SK-N-SH (cell line): ENCODE measurements around the gene INS. TPM values are rescaled to one million over a fixed set of nuclear protein-coding genes. Genes with fewer than 3 reads are reported as not detected.

ENCODE experiments used
- CTCF ChIA-PET: fragments of 300-600, 350-600 bp; formaldehyde crosslinking; extraction: SDS; loops from one replicate; lab custom pipeline; 2021; lab: Yijun Ruan, JAX
- POLR2A ChIA-PET: fragments of 350-600 bp; sonication (Branson Sonifier 250); formaldehyde crosslinking; extraction: SDS; loops from one replicate; lab custom pipeline; 2020; ENCODE audit warnings: antibody characterized with exemption, inconsistent platforms; lab: Yijun Ruan, JAX
- DNase-seq: peaks from one replicate; pipeline ENCODE4 v3.0.0; 2012
- H2AFZ ChIP-seq: fragments of 200-600 bp; sonication (generic); 2 replicates; pipeline ENCODE4 v1.8.1; 2016; ENCODE audit warnings: antibody characterized with exemption, mild to moderate bottlenecking, low read depth
- H3F3A ChIP-seq: fragments of 200-600 bp; sonication (generic); replicated peaks from 2 replicates; pipeline ENCODE3; 2016; ENCODE audit warnings: antibody characterized with exemption, mild to moderate bottlenecking; ENCODE audit not compliant: insufficient read depth
- H3K27ac ChIP-seq, 2 experiments: fragments of 200-500 bp in 1 of 2; fragments of 200-600 bp in 1 of 2; sonication (Bioruptor generic) in 1 of 2; sonication (generic), shearing (Covaris generic) in 1 of 2; 2 replicates each; pipeline versions ENCODE4 v1.5.1 to v1.6.1; 2014 to 2016; ENCODE audit warnings: low read depth in 2 of 2, inconsistent platforms in 1 of 2, low read length in 1 of 2, mild to moderate bottlenecking in 1 of 2, mixed read lengths in 1 of 2
- H3K27me3 ChIP-seq: fragments of 200-600 bp; sonication (generic), shearing (Covaris generic); 2 replicates; pipeline ENCODE4 v1.6.1; 2016; ENCODE audit warnings: mixed run types; ENCODE audit not compliant: insufficient read depth
- H3K36me3 ChIP-seq, 2 experiments: fragments of 200-500 bp in 1 of 2; fragments of 200-600 bp in 1 of 2; sonication (Bioruptor generic) in 1 of 2; sonication (generic) in 1 of 2; replicated peaks in 1 of 2; 2 replicates each; pipeline versions ENCODE3 to v1.5.1; 2014 to 2016; ENCODE audit warnings: low read length in 1 of 2, mild to moderate bottlenecking in 1 of 2; ENCODE audit not compliant: insufficient read depth in 2 of 2, control insufficient read depth in 1 of 2
- H3K4me1 ChIP-seq, 2 experiments: fragments of 200-500 bp in 1 of 2; fragments of 200-600 bp in 1 of 2; sonication (Bioruptor generic) in 1 of 2; sonication (generic), shearing (Covaris generic) in 1 of 2; 2 replicates each; pipeline versions ENCODE4 v1.5.1 to v1.6.1; 2014 to 2016; ENCODE audit warnings: low read depth in 1 of 2, low read length in 1 of 2, mixed run types in 1 of 2; ENCODE audit not compliant: insufficient read depth in 2 of 2, control insufficient read depth in 1 of 2
- H3K4me2 ChIP-seq: fragments of 200-600 bp; sonication (generic), shearing (Covaris generic); 2 replicates; pipeline ENCODE4 v1.6.1; 2017; ENCODE audit warnings: mixed run types
- H3K4me3 ChIP-seq, 2 experiments: fragments of 200-500 bp in 1 of 2; fragments of 200-600 bp in 1 of 2; sonication (Bioruptor generic) in 1 of 2; sonication (generic), shearing (Covaris generic) in 1 of 2; 2 replicates each; pipeline versions ENCODE4 v1.5.1 to v1.8.1; 2014 to 2016; ENCODE audit warnings: low read depth in 2 of 2, inconsistent platforms in 1 of 2, low read length in 1 of 2, mild to moderate bottlenecking in 1 of 2, mixed read lengths in 1 of 2, moderate library complexity in 1 of 2
- H3K79me2 ChIP-seq: fragments of 200-600 bp; sonication (generic); 2 replicates; pipeline ENCODE4 v1.8.1; 2017; ENCODE audit warnings: mild to moderate bottlenecking; ENCODE audit not compliant: insufficient read depth
- H3K9ac ChIP-seq: fragments of 200-600 bp; sonication (generic); 2 replicates; pipeline ENCODE4 v1.6.1; 2017; ENCODE audit warnings: mixed run types
- H3K9me2 ChIP-seq: fragments of 200-600 bp; sonication (generic); 2 replicates; pipeline ENCODE4 v1.6.1; 2017; ENCODE audit warnings: mixed run types
- H3K9me3 ChIP-seq: fragments of 200-600 bp; sonication (generic); 2 replicates; pipeline ENCODE4 v1.6.1; 2017; ENCODE audit warnings: mixed run types, mild to moderate bottlenecking, moderate library complexity
- H4K20me1 ChIP-seq: fragments of 200-600 bp; sonication (generic); 2 replicates; pipeline ENCODE4 v1.6.1; 2017; ENCODE audit warnings: mild to moderate bottlenecking, mixed run types; ENCODE audit not compliant: insufficient read depth
- CHD2 ChIP-seq: fragments of 150-350 bp; IDR thresholded peaks from 2 replicates; pipeline ENCODE4 v1.6.1; 2018; ENCODE audit warnings: low read length; ENCODE audit not compliant: partially characterized antibody
- ELF1 ChIP-seq: IDR thresholded peaks from 2 replicates; pipeline ENCODE4 v1.4.0; 2012
- EP300 ChIP-seq, 2 experiments: IDR thresholded peaks; 2 replicates each; pipeline versions ENCODE4 v1.4.0 to v1.6.1; 2012; ENCODE audit warnings: borderline replicate concordance in 1 of 2, low read depth in 1 of 2, low read length in 1 of 2
- FOSL2 ChIP-seq: IDR thresholded peaks from 2 replicates; pipeline ENCODE4 v1.4.0; 2012; ENCODE audit warnings: low read depth, mild to moderate bottlenecking, moderate library complexity, borderline replicate concordance
- GABPA ChIP-seq: IDR thresholded peaks from 2 replicates; pipeline ENCODE4 v1.4.0; 2012; ENCODE audit warnings: low read depth, mild to moderate bottlenecking
- GATA2 ChIP-seq: sonication (generic); formaldehyde crosslinking; IDR thresholded peaks from 2 replicates; pipeline ENCODE4 v1.5.0; 2020; ENCODE audit warnings: mild to moderate bottlenecking, missing genetic modification reagents
- JUND ChIP-seq: IDR thresholded peaks from 2 replicates; pipeline ENCODE4 v1.4.0; 2012
- MXI1 ChIP-seq: IDR thresholded peaks from 2 replicates; pipeline ENCODE4 v1.6.1; 2012; ENCODE audit warnings: mild to moderate bottlenecking, low read depth, low read length, improper control_type of control experiment
- NFIC ChIP-seq: IDR thresholded peaks from 2 replicates; pipeline ENCODE4 v1.4.0; 2012; ENCODE audit warnings: borderline replicate concordance
- POLR2AphosphoS5 ChIP-seq: IDR thresholded peaks from 2 replicates; pipeline ENCODE4 v1.6.1; 2012; ENCODE audit warnings: low read depth, low read length
- RCOR1 ChIP-seq: fragments of 150-350 bp; IDR thresholded peaks from 2 replicates; pipeline ENCODE4 v1.6.1; 2017; ENCODE audit warnings: antibody characterized with exemption, low read length
- RFX5 ChIP-seq: IDR thresholded peaks from 2 replicates; pipeline ENCODE4 v1.6.1; 2012; ENCODE audit warnings: mild to moderate bottlenecking, improper control_type of control experiment, low read length
- RXRA ChIP-seq: IDR thresholded peaks from 2 replicates; pipeline ENCODE4 v1.4.0; 2012; ENCODE audit warnings: low read depth, mild to moderate bottlenecking, borderline replicate concordance
- SMC3 ChIP-seq: IDR thresholded peaks from 2 replicates; pipeline ENCODE4 v1.6.1; 2012; ENCODE audit warnings: low read depth, low read length, improper control_type of control experiment
- TAF1 ChIP-seq: IDR thresholded peaks from 2 replicates; pipeline ENCODE4 v1.6.1; 2012; ENCODE audit warnings: low read depth, mild to moderate bottlenecking, low read length, moderate library complexity, borderline replicate concordance
- YY1 ChIP-seq: IDR thresholded peaks from 2 replicates; pipeline ENCODE4 v1.4.0; 2012; ENCODE audit warnings: low read depth, mild to moderate bottlenecking
- WGBS: methylation state at CpG from one replicate; pipeline ENCODE4 v1.1.6; 2017; ENCODE audit warnings: low lambda C conversion rate; 5-methylcytosine and 5-hydroxymethylcytosine counted together
- polyA plus RNA-seq, 3 experiments: library from polyadenylated mRNA; depleted of rRNA; stranded (reverse); fragments of >200 nt; gene quantifications; 2 replicates each; pipeline ENCODE4 v1.2.3, GENCODE V29; 2012
- TF ChIP-seq, protein P1 (sequence below): fragments of 200-600 bp; sonication (generic); IDR thresholded peaks from 2 replicates; pipeline ENCODE4 v1.6.1; 2017; ENCODE audit warnings: antibody characterized with exemption, mild to moderate bottlenecking, moderate library complexity
- TF ChIP-seq, protein P2 (sequence below): IDR thresholded peaks from 2 replicates; pipeline ENCODE4 v1.6.1; 2012; ENCODE audit warnings: mild to moderate bottlenecking, low read depth, low read length, moderate library complexity
- TF ChIP-seq, protein P3 (sequence below): fragments of 150-350 bp; IDR thresholded peaks from 2 replicates; pipeline ENCODE4 v1.6.1; 2017; ENCODE audit warnings: antibody characterized with exemption, low read length, low read depth, borderline replicate concordance
- TF ChIP-seq, protein P4 (sequence below): IDR thresholded peaks from 2 replicates; pipeline ENCODE4 v1.4.0; 2012; ENCODE audit warnings: low read depth, borderline replicate concordance

The INS gene
- polyA plus RNA-seq, 1 of the 3 experiments (the other 2 are of a cell fraction) = not detected

DNA sequence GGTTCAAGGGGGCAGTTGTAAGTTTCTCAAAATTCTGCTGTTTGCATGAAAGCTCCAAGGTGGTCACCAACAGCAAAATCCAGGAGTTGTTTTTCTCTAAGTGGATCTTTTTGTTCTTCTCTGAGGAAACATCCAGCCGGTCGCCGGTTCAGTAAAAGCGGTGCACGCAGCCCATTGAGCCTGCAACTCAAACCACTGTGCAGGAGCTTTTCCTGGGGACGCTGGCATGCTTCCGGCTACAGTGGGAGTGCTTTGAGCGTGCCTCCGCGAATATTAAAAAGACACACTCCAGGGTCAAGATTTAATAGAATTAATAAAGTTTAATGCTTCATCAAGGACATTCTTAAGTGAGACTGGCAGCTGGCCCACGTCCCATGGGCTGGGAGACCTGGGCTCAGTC lies 47.2 kb downstream of the INS start:
- ChIA-PET CTCF (interaction anchor here (1.3 to 1.6 kb wide), 2 partner anchors 37 to 38 kb away, joined by 3 to 4 read pairs; no protein-coding TSS in a partner anchor), POLR2A (no interaction called here)
- TF ChIP-seq JUND (no peak), EP300 (IDR thresholded peaks at IDR 0.05; ENCODE audit: borderline replicate concordance in 1 of 2, low read depth in 1 of 2, low read length in 1 of 2) (no peak), GABPA (no peak), SMC3 (no peak), RFX5 (no peak), RXRA (no peak), RCOR1 (no peak), CHD2 (no peak), POLR2AphosphoS5 (no peak), TAF1 (no peak), ELF1 (no peak), NFIC (no peak), MXI1 (no peak), FOSL2 (no peak), GATA2 (CRISPR knock-in tag) (no peak), YY1 (no peak)
- TF ChIP-seq, protein P1, sequence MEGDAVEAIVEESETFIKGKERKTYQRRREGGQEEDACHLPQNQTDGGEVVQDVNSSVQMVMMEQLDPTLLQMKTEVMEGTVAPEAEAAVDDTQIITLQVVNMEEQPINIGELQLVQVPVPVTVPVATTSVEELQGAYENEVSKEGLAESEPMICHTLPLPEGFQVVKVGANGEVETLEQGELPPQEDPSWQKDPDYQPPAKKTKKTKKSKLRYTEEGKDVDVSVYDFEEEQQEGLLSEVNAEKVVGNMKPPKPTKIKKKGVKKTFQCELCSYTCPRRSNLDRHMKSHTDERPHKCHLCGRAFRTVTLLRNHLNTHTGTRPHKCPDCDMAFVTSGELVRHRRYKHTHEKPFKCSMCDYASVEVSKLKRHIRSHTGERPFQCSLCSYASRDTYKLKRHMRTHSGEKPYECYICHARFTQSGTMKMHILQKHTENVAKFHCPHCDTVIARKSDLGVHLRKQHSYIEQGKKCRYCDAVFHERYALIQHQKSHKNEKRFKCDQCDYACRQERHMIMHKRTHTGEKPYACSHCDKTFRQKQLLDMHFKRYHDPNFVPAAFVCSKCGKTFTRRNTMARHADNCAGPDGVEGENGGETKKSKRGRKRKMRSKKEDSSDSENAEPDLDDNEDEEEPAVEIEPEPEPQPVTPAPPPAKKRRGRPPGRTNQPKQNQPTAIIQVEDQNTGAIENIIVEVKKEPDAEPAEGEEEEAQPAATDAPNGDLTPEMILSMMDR = no peak
- TF ChIP-seq, protein P2, sequence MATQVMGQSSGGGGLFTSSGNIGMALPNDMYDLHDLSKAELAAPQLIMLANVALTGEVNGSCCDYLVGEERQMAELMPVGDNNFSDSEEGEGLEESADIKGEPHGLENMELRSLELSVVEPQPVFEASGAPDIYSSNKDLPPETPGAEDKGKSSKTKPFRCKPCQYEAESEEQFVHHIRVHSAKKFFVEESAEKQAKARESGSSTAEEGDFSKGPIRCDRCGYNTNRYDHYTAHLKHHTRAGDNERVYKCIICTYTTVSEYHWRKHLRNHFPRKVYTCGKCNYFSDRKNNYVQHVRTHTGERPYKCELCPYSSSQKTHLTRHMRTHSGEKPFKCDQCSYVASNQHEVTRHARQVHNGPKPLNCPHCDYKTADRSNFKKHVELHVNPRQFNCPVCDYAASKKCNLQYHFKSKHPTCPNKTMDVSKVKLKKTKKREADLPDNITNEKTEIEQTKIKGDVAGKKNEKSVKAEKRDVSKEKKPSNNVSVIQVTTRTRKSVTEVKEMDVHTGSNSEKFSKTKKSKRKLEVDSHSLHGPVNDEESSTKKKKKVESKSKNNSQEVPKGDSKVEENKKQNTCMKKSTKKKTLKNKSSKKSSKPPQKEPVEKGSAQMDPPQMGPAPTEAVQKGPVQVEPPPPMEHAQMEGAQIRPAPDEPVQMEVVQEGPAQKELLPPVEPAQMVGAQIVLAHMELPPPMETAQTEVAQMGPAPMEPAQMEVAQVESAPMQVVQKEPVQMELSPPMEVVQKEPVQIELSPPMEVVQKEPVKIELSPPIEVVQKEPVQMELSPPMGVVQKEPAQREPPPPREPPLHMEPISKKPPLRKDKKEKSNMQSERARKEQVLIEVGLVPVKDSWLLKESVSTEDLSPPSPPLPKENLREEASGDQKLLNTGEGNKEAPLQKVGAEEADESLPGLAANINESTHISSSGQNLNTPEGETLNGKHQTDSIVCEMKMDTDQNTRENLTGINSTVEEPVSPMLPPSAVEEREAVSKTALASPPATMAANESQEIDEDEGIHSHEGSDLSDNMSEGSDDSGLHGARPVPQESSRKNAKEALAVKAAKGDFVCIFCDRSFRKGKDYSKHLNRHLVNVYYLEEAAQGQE = no peak
- TF ChIP-seq, protein P3, sequence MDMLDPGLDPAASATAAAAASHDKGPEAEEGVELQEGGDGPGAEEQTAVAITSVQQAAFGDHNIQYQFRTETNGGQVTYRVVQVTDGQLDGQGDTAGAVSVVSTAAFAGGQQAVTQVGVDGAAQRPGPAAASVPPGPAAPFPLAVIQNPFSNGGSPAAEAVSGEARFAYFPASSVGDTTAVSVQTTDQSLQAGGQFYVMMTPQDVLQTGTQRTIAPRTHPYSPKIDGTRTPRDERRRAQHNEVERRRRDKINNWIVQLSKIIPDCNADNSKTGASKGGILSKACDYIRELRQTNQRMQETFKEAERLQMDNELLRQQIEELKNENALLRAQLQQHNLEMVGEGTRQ = no peak
- TF ChIP-seq, protein P4, sequence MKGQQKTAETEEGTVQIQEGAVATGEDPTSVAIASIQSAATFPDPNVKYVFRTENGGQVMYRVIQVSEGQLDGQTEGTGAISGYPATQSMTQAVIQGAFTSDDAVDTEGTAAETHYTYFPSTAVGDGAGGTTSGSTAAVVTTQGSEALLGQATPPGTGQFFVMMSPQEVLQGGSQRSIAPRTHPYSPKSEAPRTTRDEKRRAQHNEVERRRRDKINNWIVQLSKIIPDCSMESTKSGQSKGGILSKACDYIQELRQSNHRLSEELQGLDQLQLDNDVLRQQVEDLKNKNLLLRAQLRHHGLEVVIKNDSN = no peak
- no peak overlapping the region for H2AFZ ChIP-seq
- no peaks in the 10 kb centered on the region for H3K27me3 ChIP-seq
- H3K79me2 ChIP-seq = no peaks in the 10 kb centered on the region
- H3K9ac ChIP-seq = no peak overlapping the region
- H3F3A ChIP-seq = no peaks in the 10 kb centered on the region
- H3K4me3 ChIP-seq = no peak overlapping the region
- H3K9me2 ChIP-seq = no peaks in the 10 kb centered on the region
- H3K4me1 ChIP-seq = peaks cover 0 to 4% of the 10 kb centered on the region in 2 experiments; a peak in 1 of 4 replicates
- no peaks in the 10 kb centered on the region for H3K9me3 ChIP-seq
- no peak overlapping the region for H3K4me2 ChIP-seq
- DNase-seq = no peak
- H4K20me1 ChIP-seq = no peaks in the 10 kb centered on the region
- H3K27ac ChIP-seq = no peak overlapping the region
- H3K36me3 ChIP-seq = no peaks in the 10 kb centered on the region
- 60% methylated on average over 11 of the region's 11 CpGs for WGBS
